Activated CD8-positive, alpha-beta memory T cell treated with anti-CD3 and anti-CD28 coated beads, Interleukin-2, amount 50 U/mL, for 4 hours (primary cell): ENCODE results near the gene TET1.
A peak's percentile ranks its signal among the peaks of the same experiment; 100 is the strongest.
"Not testable (repeated sequence)": the region's sequence is repeated elsewhere in the genome, so short reads cannot be mapped to it uniquely, and the experiment has no call there.

ENCODE experiments used
- DNase-seq: peaks from one replicate; pipeline ENCODE4 v3.0.0-alpha.2; 2020

TET1 gene

DNA sequence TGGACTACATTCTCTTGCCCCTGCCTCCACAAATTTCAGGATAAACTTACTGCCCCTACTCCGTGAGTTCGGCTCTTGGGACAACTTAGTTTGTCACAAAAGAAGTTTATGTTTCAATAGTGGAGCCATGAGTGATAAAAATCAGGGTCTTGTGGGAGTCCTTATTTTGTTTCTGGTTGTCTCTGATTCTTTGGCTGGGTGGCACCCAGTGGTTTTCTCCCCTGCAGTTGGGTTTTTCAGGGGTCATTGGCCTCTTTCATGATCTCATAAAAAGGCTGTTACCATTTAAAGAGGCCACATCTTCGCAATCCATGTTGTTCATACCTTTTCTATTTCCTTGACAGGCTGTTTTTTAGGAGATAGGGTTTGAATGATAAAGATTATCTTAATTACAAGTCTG is 5.5 kb downstream of the TET1 start:
- DNase-seq, result no peak

DNA sequence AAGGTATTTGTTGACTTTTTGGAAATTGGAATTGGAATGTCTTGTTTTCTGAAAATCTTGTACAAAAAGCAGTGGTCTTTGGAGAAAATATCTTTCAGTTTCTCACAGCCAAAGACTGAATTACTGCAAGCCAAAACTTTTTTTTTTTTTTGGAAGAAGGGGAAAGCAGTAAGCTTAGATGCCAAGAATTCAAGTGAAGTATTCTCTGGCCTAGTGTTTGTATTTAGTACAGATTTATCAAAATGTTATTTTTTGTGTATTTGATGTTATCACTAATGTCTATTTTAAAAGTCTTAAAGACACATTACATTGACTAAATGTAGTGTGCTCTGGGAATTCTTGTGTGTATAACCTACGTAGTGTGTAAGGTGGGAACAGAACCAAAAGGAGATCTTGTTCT is 6.2 kb downstream of the TET1 start:
- DNase-seq, result no peak

DNA sequence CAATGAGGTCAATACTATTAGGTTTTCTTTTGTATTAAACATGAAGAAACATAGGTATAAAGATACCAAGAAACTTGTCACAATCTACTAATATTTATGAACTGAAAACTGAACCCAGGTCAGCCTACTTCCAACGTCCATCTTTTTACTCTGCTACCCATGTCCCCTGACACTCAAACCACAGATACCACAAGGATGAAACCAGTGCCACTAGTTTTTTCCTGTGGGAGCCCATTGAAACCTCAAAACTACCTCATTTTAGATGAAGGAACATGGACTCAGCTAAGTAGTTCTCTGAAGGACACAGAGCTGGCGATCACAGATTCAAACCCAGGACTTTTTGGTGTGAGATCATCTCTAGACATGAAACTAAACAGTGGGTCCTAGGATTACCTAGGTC is 6.8 kb downstream of the TET1 start:
- DNase-seq, result no peak

DNA sequence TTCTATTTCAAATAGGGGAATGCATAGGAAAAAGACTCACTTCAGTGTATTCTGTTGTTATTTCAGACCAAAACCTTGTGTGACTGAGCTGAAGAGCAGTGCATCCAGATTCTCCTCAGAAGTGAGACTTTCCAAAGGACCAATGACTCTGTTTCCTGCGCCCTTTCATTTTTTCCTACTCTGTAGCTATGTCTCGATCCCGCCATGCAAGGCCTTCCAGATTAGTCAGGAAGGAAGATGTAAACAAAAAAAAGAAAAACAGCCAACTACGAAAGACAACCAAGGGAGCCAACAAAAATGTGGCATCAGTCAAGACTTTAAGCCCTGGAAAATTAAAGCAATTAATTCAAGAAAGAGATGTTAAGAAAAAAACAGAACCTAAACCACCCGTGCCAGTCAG is 12.0 kb downstream of the TET1 start:
- DNase-seq, result no peak

DNA sequence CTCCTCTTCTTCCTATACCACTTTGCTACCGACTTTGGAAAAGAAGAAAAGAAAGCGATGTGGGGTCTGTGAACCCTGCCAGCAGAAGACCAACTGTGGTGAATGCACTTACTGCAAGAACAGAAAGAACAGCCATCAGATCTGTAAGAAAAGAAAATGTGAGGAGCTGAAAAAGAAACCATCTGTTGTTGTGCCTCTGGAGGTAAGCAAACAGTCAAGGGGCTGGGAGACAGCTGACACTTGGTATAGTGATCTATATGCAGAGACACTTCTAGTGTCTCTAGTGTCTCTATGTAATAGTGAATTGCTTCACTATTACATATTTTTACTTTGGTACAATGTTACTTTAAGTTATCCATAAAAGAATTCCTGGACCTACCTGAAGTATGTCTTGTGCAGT is 13.9 kb downstream of the TET1 start:
- DNase-seq, result no peak

DNA sequence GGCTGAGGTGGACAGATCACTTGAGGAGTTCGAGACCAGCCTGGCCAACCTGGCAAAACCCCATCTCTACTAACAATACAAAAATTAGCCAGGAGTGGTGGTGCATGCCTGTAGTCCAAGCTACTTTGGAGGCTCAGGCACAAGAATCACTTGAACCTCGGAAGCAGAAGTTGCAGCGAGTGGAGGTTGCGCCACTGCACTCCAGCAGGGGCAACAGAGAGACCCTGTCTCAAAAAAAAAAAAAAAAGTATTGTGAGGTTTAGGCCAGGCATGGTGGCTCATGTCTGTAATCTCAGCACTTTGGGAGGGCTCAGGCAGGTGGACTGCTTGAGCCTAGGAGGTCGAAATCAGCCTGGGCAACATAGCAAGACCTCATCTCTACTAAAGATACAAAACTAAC is 16.0 kb downstream of the TET1 start:
- DNase-seq, result no peak

DNA sequence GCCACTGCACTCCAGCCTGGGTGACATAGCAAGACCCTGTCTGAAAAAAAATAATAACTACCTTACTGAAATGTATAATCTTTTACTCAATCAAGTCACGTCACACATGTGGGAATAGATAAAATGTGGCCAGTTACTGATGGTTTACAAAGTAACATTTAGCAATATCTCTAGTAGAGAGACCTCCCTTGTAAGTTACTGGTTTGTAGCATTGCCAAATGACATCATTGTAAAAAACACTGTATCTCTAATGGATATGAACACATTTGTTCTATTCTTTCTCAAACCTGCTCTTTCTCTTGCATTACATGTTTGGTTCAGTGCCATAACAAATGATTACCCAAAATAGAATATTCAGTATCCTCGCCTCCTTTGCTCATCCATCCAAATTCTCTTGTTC is 18.8 kb downstream of the TET1 start:
- DNase-seq, result no peak

DNA sequence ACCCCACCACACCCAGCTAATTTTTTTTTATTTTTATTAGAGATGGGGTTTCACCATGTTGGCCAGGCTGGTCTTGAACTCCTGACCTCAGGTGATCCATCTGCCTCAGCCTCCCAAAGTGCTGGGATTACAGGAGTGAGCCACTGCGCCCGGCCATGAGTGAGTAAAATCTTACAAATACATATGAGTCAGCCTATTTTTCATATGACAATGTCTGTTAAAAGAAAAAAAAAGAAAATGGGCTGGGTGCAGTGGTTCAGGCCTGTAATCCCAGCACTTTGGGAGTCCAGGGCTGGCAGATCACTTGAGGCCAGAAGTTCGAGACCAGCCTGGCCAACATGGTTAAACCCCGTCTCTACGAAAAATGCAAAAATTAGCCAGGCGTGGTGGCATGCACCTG is 24.1 kb downstream of the TET1 start:
- DNase-seq, result not testable (repeated sequence)

DNA sequence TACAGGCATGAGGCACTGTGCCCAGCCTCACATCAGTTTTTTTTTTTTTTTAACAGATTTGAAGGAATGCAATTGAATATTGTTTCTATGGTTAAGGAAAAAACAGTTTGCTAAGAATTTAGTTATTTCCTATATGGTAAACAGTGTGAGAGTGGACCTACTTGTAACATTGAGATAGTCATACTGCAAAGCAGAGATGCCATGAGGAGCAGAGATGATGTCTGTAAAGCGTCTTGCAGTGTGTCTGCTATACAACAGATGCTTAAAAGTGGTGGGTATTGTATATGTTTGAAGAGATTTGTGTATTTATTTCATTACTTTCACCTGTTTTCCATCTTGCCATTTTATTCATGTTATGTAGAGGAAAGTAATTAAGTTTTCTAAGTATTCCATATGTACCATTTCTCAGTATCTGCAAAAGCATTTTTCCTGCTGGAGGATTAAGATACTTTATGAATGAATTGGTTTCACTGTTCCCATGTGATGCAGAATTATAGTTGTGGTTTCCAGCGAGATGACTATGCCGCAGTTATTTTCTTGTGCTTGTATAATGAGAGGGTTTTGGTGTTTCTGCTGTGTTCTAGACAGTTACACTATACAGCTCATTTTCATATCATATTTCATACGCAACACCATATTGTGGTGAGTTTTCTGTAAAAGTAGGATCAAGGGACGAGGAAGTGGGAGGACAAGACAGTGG is 26.6 kb downstream of the TET1 start:
- no peak for DNase-seq

DNA sequence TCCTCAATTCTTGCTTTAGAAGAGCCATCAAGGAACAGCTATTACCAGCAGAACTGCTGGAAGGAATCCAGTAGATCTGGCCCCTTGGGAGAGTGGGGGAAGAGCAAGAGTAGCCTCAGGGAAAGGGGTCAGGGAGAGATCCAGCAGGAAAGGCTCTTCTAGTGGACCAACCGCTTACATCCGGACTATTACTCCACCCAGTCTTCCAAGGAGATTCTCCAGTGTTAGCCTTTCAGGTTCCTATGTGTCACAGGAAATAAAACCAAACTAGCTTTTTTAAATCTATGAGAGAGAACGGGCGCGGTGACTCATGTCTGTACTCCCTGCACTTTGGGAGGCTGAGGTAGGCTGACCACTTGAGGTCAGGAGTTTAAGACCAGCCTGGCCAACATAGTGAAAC is 34.3 kb downstream of the TET1 start:
- DNase-seq, result no peak

DNA sequence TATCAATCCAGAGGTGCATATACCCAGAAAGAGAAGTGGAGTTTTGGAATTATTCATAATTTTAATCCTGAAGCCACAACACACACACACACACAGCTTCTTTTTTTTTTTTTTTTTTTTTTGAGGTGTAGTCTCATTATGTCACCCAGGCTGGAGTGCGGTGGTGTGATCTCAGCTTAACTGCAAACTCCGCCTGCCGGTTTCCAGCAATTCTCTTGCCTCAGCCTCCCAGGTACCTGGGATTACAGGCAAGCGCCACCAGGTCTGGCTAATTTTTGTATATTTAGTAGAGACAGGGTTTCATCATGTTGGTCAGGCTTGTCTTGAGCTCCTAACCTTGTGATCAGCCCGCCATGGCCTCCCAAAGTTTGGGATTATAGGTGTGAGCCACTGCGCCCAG is 35.4 kb downstream of the TET1 start:
- no peak for DNase-seq

DNA sequence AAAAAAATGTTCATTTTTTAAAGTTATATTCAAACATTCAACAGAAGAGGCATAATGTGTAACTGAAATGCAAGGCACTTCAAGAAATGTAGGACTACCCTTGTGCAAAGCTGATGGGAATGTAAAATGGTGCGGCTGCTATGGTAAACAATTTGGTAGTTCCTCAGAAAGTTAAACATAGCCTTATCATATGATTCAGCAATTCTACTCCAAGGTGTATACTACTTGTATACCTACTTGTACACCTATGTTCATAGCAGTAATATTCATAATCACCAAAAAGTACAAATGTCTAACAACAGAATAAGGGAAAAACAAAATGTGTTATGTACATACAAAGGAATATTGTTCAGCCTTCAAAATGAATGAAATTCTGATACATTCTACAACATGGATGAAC is 37.3 kb downstream of the TET1 start:
- DNase-seq, result no peak

DNA sequence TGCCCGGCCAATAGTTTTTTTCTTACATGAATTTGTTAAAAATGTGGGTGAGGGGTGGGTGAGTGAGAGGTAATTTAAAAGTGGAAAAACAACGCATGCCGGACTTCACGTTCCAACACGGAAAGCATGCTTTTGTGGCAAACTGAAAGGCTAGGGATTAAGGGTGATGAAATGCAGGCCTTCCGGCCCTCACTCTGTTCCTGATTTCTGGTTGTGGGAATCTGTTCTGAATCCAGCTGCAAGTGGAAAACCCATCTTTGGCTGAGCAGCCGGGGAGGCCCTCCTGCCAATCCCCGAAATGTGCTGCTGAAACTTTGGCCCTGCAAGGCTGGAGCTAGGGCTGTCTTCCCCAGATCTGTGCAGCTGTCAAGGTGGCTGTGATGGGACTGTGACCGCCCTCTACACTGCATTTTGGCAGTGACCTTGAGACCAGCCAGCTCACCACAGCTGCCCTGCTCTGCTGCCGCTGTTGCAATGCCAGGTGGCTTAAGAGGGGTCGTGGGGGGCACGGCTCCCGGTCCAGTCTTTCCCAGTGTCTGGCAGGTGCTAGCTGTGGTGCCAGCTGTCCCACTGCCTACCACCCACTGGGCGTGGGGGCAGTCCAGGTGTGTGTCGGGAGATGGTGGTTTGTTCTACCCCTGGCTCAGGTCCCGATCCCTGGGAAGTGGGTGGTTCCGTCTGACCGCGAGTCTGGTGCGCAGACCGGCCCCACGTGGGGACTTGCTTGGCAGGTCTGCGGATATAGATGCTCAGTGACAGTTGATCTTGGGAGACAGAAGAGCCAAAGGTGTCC is 39.0 kb downstream of the TET1 start:
- DNase-seq, result no peak

DNA sequence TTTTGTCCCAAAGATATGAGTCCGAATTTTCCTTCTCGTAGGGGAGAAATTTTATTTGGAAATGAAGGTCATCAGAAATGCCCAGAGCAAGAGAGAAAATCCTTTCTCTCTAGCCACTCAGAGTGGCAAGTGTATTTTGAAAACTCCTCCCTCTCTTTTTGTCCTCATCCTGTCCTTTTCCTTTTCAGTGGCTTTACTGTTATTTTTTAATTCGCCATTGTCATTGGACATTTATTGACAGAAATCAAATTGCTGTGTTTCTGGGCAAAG is 39.6 kb downstream of the TET1 start:
- DNase-seq, result no peak

DNA sequence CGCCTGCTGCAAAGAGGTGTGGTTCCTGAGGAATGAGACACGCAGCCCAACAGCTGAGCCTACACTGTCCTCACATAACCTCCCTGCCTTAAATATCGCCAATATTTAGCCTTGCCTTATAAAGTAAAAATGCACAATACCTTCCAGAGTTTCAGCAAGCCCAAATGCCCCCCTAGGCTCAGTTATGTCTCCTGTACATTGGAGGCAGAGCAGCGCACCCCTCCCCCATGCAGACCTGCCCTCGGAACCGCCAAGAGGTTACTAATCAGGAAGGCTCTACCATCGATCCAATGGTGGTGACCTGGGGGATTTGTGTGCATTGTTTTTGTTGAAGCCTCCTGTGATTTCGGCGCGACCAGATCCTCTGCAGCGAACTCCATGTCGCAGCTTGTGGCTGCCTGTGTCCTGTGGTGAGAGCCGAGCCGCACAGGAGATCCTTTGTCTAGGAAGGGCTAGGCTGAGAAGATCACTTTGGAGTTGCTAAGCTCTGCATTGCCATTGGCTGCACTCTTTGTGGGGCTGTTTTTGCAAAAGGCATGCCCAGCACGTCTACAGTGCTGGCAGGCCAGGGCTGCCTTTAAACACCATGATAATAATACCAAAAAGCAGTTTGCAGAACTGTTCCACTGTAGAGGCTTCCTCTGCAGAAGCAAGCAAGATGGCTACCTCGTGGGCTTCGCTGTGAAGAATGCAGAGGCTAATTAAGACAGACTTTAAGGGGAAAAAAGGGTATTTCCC is 40.1 kb downstream of the TET1 start:
- DNase-seq, result peak; percentile 28

DNA sequence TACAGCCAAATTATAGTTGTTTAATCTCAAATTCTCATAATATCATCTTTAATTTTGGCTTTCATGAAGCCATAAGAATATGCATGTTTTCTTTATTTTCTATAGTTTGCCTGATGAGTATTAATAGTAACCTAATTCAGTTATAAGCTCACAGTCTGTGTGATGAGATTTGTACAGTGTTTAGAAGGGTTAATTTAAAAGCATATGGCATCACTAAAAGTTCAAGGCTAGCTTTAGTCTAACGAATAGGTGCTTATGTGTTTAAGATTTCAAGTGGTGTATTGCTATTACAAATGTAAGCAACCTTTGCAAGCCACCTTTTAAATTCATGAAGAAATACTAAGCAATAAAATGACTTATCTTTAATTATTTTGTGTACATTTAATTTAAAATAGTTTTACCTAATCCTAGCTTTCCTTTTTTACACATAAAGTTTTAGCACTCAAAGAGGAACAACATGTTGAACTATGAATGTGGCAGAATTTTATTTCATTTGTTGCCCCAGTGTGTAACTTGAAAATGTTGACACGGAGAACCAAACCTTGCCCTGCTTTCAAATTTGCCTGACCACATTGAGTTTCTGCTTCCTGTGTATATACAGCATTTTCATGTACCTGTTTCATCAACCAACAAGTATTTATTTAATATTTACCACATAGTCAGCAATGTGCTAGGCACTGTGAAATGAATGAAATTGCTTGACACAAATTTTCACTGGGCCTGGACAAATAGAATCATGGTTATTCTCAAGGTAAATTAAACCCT is 41.5 kb downstream of the TET1 start:
- DNase-seq, result no peak

DNA sequence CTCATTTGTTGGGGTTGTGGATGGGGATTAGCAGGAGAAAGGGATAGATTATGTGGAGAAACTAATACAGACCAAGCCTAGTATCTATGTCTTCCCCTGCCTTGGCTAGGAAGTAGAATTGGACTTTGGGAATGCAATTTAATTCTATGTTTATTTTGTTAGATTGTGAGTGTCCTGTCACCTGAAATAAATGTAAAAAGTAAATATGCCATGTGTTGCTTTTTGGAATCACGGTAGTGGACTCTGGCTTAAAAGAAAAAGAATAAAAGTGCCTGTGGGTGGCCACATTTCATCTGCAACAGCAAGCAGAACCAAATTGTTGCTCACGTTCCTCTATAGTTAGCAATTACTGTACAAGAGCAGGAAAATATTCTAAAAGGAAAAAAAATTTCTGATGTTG is 42.3 kb downstream of the TET1 start:
- DNase-seq, result no peak

DNA sequence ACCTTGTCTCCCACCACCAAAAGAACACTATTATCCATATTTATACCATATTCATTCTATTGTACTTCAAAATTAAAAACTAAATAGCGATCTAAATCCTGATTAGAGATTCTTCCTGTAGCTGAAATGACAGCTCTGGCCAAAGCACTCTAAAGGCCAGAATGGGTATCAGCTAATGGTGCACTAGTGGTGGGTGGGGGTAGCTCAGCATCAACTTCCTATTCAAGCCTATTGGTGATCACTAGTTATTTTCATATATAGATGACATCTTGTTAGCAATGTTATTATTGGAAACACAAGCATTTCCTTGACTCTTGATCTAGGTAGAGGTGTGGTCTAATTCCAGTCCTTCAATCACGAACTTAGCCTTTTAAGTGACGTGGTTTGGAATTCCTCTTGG is 43.6 kb downstream of the TET1 start:
- no peak for DNase-seq

DNA sequence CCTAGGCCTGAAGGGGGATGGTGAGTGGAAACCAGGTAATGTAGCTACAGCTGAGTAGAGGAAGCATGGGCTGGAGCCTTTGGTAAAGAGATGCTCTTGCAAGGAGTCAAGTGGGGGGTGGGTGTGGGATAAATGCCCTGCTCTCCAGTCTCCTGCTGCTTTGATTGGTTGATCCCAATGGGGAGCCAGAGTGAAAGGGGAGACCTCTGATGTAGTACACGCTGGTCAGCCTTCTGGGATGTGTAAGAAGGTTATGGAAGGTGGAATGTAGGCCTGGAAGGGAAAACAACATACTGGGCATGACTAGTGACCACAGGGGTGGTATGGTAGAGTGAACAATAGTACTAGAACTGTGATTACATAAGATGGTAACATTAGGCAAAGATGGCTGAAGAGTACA is 44.3 kb downstream of the TET1 start:
- no peak for DNase-seq

DNA sequence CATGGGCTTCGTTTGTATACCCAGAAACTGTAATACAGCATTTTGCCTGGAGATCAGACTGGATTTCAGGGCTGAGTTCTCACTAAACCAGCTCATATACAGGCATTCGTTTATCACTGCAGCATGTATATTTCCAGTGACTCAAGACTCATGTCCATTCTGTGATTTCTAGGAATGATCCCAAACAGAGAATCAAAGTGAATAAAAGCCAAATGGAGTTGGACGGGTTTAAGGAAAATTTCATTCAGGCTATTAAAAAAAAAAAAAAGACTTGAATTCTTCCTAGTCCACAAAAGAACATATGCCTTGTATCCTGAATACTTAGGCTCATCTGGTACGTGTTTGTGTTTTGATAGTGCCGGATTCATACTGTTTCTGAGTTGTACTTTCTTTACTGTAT is 46.8 kb downstream of the TET1 start:
- no peak for DNase-seq

DNA sequence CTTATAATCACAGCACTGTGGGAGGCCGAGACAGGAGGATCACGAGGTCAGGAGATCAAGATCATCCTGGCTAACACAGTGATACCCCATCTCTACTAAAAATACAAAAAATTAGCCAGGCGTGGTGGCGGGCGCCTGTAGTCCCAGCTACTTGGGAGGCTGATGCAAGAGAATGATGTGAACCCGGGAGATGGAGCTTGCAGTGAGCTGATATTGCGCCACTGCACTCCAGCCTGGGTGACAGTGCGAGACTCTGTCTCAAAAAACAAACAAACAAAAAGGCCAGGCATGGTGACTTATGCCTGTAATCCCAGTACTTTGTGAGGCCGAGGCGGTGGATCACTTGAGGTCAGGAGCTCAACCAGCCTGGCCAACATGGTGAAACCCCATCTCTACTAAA is 49.9 kb downstream of the TET1 start:
- DNase-seq, result not testable (repeated sequence)

DNA sequence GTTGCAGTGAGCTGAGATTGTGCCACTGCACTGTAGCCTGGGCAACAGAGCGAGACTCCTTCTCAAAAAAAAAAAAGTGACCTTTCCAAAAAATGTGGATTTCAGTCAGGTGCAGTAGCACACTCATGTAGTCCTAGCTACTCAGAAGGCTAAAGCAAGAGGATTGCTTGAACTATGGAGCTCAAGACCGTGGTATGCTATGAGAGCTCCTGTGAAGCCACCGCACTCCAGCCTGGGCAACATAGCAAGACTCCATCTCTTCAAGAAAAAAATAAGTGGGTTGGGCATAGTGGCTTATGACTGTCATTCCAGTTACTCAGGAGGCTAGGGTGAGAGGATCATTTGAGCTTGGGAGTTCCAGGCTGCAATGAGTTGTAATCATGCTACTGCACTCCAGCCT is 51.1 kb downstream of the TET1 start:
- no peak for DNase-seq

DNA sequence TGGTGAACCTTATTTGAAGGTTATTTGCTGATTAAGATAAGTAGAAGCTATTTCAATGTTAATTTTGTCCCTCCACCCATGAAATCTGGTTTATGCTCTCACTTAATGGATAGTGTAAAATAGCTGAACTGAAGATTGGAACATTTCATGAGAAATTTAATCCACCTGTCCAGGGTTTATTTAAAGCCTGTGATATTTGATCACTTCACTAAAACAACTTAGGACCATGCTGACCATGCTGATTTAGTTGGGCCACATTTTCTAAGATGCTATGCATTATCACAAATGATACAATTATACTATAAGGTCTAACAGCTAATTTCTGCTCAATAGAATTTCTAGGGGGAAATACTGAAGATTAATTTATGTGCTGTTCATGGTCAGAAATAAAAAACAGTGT is 53.8 kb downstream of the TET1 start:
- not testable (repeated sequence) for DNase-seq

DNA sequence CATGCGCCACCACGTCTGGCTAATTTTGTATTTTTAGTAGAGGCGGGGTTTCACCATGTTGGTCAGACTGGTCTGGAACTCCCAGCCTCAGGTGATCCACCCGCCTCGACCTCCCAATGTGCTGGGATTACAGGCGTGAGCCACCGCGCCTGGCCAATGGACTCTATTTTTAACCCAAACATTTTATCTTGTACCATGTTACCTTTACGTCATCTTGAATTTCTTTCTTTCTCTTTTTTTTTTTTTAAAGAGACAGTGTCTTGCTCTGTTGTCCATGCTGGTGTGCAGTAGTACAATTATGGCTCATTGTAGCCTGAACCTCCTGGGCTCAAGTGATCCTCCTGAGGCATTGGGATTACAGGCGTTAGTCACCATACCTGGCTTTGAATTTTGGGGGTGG is 57.6 kb downstream of the TET1 start:
- DNase-seq, result not testable (repeated sequence)
